GM23338 (cell line): ENCODE data around the gene KRT16.

Source experiments
- EZH2 ChIP-seq: fragments of 200-600 bp; sonication (generic); IDR thresholded peaks from one replicate; pipeline ENCODE4 v1.8.0; 2017; ENCODE audit warnings: antibody characterized with exemption, mild to moderate bottlenecking, low read depth; ENCODE audit not compliant: unreplicated experiment
- EZH2phosphoT487 ChIP-seq: fragments of 200-600 bp; sonication (generic); IDR thresholded peaks from one replicate; pipeline ENCODE4 v1.8.1; 2018; ENCODE audit warnings: antibody characterized with exemption; ENCODE audit not compliant: unreplicated experiment
- NANOG ChIP-seq: IDR thresholded peaks from 2 replicates; pipeline ENCODE4 v1.6.1; 2016; ENCODE audit warnings: antibody characterized with exemption, borderline replicate concordance
- POLR2AphosphoS5 ChIP-seq: IDR thresholded peaks from 2 replicates; pipeline ENCODE4 v1.6.1; 2016; ENCODE audit warnings: antibody characterized with exemption, low read depth
- ZNF114 ChIP-seq: fragments of 250-450 bp; sonication (Bioruptor Pico); IDR thresholded peaks from 2 replicates; pipeline ENCODE4 v1.5.0; 2020; ENCODE audit warnings: mild to moderate bottlenecking, moderate library complexity
- TF ChIP-seq, protein P1 (sequence below), 2 experiments: fragments of 200-600 bp in 1 of 2; sonication (generic) in 1 of 2; conservative IDR thresholded peaks; 2 replicates each; pipeline versions ENCODE4 v1.5.1 to v1.6.1; 2016 to 2017; ENCODE audit warnings: antibody characterized with exemption in 2 of 2, low read depth in 2 of 2, mild to moderate bottlenecking in 2 of 2, moderate library complexity in 1 of 2
- TF ChIP-seq, protein P2 (sequence below): IDR thresholded peaks from one replicate; pipeline ENCODE4 v1.6.1; 2018; ENCODE audit warnings: antibody characterized with exemption; ENCODE audit not compliant: unreplicated experiment
- TF ChIP-seq, protein P3 (sequence below): IDR thresholded peaks from 2 replicates; pipeline ENCODE4 v1.6.1; 2016; ENCODE audit warnings: antibody characterized with exemption

DNA sequence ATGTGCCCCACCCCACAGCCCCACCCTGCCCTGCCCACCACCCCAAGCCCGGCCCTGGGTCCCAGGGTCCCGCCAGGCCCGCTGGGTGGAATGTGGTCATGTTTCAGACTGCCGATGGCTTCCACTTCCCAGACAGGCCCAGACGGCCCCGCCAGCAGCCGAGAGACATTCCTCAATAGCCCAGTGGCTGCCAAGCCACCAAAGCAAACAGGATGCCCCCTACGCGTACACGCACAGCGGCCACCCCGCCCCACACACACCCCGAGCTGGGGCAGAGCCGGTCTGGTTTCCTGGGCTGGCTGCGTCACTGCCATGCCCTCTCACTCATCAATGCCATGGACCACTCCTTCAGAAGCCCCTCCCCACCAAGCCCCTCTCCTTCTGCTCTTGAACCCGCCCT lies 13.0 kb upstream of the KRT16 start:
- no peak for TF ChIP-seq EZH2phosphoT487
- TF ChIP-seq, protein P1, sequence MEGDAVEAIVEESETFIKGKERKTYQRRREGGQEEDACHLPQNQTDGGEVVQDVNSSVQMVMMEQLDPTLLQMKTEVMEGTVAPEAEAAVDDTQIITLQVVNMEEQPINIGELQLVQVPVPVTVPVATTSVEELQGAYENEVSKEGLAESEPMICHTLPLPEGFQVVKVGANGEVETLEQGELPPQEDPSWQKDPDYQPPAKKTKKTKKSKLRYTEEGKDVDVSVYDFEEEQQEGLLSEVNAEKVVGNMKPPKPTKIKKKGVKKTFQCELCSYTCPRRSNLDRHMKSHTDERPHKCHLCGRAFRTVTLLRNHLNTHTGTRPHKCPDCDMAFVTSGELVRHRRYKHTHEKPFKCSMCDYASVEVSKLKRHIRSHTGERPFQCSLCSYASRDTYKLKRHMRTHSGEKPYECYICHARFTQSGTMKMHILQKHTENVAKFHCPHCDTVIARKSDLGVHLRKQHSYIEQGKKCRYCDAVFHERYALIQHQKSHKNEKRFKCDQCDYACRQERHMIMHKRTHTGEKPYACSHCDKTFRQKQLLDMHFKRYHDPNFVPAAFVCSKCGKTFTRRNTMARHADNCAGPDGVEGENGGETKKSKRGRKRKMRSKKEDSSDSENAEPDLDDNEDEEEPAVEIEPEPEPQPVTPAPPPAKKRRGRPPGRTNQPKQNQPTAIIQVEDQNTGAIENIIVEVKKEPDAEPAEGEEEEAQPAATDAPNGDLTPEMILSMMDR (conservative IDR thresholded peaks at IDR 0.05; ENCODE audit: low read depth in 2 of 2), result no peak
- no peak for TF ChIP-seq EZH2
- TF ChIP-seq POLR2AphosphoS5, result no peak
- TF ChIP-seq, protein P2, sequence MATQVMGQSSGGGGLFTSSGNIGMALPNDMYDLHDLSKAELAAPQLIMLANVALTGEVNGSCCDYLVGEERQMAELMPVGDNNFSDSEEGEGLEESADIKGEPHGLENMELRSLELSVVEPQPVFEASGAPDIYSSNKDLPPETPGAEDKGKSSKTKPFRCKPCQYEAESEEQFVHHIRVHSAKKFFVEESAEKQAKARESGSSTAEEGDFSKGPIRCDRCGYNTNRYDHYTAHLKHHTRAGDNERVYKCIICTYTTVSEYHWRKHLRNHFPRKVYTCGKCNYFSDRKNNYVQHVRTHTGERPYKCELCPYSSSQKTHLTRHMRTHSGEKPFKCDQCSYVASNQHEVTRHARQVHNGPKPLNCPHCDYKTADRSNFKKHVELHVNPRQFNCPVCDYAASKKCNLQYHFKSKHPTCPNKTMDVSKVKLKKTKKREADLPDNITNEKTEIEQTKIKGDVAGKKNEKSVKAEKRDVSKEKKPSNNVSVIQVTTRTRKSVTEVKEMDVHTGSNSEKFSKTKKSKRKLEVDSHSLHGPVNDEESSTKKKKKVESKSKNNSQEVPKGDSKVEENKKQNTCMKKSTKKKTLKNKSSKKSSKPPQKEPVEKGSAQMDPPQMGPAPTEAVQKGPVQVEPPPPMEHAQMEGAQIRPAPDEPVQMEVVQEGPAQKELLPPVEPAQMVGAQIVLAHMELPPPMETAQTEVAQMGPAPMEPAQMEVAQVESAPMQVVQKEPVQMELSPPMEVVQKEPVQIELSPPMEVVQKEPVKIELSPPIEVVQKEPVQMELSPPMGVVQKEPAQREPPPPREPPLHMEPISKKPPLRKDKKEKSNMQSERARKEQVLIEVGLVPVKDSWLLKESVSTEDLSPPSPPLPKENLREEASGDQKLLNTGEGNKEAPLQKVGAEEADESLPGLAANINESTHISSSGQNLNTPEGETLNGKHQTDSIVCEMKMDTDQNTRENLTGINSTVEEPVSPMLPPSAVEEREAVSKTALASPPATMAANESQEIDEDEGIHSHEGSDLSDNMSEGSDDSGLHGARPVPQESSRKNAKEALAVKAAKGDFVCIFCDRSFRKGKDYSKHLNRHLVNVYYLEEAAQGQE, result no peak
- TF ChIP-seq, protein P3, sequence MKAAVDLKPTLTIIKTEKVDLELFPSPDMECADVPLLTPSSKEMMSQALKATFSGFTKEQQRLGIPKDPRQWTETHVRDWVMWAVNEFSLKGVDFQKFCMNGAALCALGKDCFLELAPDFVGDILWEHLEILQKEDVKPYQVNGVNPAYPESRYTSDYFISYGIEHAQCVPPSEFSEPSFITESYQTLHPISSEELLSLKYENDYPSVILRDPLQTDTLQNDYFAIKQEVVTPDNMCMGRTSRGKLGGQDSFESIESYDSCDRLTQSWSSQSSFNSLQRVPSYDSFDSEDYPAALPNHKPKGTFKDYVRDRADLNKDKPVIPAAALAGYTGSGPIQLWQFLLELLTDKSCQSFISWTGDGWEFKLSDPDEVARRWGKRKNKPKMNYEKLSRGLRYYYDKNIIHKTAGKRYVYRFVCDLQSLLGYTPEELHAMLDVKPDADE, result no peak
- TF ChIP-seq NANOG, result no peak
- no peak for TF ChIP-seq ZNF114 (CRISPR knock-in tag)
